ENCODE measurements around the gene VAX1.

Gene VAX1

GRCh38 chr10:117138838-117139580 is 939 bp upstream of the VAX1 start:
- TF ChIP-seq CTCF (IDR thresholded peaks at IDR 0.05), result no peak
- H3K27ac ChIP-seq, result no peak overlapping the region
- H3K9me3 ChIP-seq, result no peaks in the 10 kb centered on the region
- no peaks in the 10 kb centered on the region for H3K4me1 ChIP-seq (ENCODE audit: control insufficient read depth in 1 of 2, insufficient read depth in 1 of 2, low read depth in 1 of 2, low read length in 1 of 2)
- H3K27me3 ChIP-seq, result peaks cover 100% of the 10 kb centered on the region
- H3K4me3 ChIP-seq (ENCODE audit: low read depth in 1 of 2, low read length in 1 of 2), result no peak overlapping the region
- H3K36me3 ChIP-seq, result no peaks in the 10 kb centered on the region

GRCh38 chr10:117137031-117137910 is 799 bp downstream of the VAX1 start:
- peaks cover 100% of the 10 kb centered on the region for H3K27me3 ChIP-seq

GRCh38 chr10:117136391-117136975 is 1.6 kb downstream of the VAX1 start:
- TF ChIP-seq CTCF (IDR thresholded peaks at IDR 0.05), result no peak
- no peaks in the 10 kb centered on the region for H3K4me1 ChIP-seq (ENCODE audit: control insufficient read depth in 1 of 2, insufficient read depth in 1 of 2, low read depth in 1 of 2, low read length in 1 of 2)
- H3K4me3 ChIP-seq (ENCODE audit: low read depth in 1 of 2, low read length in 1 of 2), result no peak overlapping the region
- peaks cover 100% of the 10 kb centered on the region for H3K27me3 ChIP-seq
- no peak overlapping the region for H3K27ac ChIP-seq
- H3K36me3 ChIP-seq, result no peaks in the 10 kb centered on the region
- no peaks in the 10 kb centered on the region for H3K9me3 ChIP-seq

More at GRCh38 chr10:117137031-117137910, 799 bp downstream of the VAX1 start:
- Histone ChIP-seq H3K27ac (no peak overlapping the region), H3K9me3 (no peaks in the 10 kb centered on the region), H3K4me1 (ENCODE audit: control insufficient read depth in 1 of 2, insufficient read depth in 1 of 2, low read depth in 1 of 2, low read length in 1 of 2) (no peaks in the 10 kb centered on the region), H3K4me3 (ENCODE audit: low read depth in 1 of 2, low read length in 1 of 2) (no peak overlapping the region), H3K36me3 (no peaks in the 10 kb centered on the region)
- no peak for TF ChIP-seq CTCF (IDR thresholded peaks at IDR 0.05)

GRCh38 chr10:117135480-117136140 is 2.5 kb downstream of the VAX1 start:
- Histone ChIP-seq H3K9me3 (no peaks in the 10 kb centered on the region), H3K27me3 (peaks cover 100% of the 10 kb centered on the region), H3K27ac (no peak overlapping the region), H3K4me1 (ENCODE audit: control insufficient read depth in 1 of 2, insufficient read depth in 1 of 2, low read depth in 1 of 2, low read length in 1 of 2) (no peaks in the 10 kb centered on the region), H3K4me3 (ENCODE audit: low read depth in 1 of 2, low read length in 1 of 2) (no peak overlapping the region), H3K36me3 (no peaks in the 10 kb centered on the region)
- no peak for TF ChIP-seq CTCF (IDR thresholded peaks at IDR 0.05)

- Histone ChIP-seq H3K4me1 (ENCODE audit: control insufficient read depth in 1 of 2, insufficient read depth in 1 of 2, low read depth in 1 of 2, low read length in 1 of 2) (no peaks in the 10 kb centered on the region), H3K4me3 (ENCODE audit: low read depth in 1 of 2, low read length in 1 of 2) (no peak overlapping the region), H3K27me3 (peaks cover 100% of the 10 kb centered on the region), H3K36me3 (no peaks in the 10 kb centered on the region), H3K27ac (no peak overlapping the region), H3K9me3 (no peaks in the 10 kb centered on the region)
- no peak for TF ChIP-seq CTCF (IDR thresholded peaks at IDR 0.05)
Measured at GRCh38 chr10:117135026-117135372, 3.1 kb downstream of the VAX1 start.
